ENCODE data around the gene TMEM60.

- TF ChIP-seq, protein P1, sequence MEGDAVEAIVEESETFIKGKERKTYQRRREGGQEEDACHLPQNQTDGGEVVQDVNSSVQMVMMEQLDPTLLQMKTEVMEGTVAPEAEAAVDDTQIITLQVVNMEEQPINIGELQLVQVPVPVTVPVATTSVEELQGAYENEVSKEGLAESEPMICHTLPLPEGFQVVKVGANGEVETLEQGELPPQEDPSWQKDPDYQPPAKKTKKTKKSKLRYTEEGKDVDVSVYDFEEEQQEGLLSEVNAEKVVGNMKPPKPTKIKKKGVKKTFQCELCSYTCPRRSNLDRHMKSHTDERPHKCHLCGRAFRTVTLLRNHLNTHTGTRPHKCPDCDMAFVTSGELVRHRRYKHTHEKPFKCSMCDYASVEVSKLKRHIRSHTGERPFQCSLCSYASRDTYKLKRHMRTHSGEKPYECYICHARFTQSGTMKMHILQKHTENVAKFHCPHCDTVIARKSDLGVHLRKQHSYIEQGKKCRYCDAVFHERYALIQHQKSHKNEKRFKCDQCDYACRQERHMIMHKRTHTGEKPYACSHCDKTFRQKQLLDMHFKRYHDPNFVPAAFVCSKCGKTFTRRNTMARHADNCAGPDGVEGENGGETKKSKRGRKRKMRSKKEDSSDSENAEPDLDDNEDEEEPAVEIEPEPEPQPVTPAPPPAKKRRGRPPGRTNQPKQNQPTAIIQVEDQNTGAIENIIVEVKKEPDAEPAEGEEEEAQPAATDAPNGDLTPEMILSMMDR (IDR thresholded peaks at IDR 0.05): peak in 1 of 7 experiments; percentile 11
- TF ChIP-seq POLR2A (IDR thresholded peaks at IDR 0.05): no peak
These were observed 37.3 kb downstream of the TMEM60 start for GRCh38 chr7:77760809-77761453.

All from body of pancreas (tissue), 4 donors.